Endodermal cell (in vitro differentiated cells): Measurements from ENCODE around the gene PDLIM5. TPM values are rescaled to one million over a fixed set of nuclear protein-coding genes. Genes with fewer than 3 reads are reported as not detected.

ENCODE experiments used
- DNase-seq: peaks from one replicate; pipeline ENCODE4 v3.0.0-alpha.2; 2017
- H3K27ac ChIP-seq: 2 replicates; pipeline ENCODE4 v1.5.1; 2013; ENCODE audit warnings: mild to moderate bottlenecking, low read depth, low read length, moderate library complexity
- H3K27me3 ChIP-seq: 2 replicates; pipeline ENCODE4 v1.6.1; 2013; ENCODE audit warnings: mild to moderate bottlenecking, low read length, moderate library complexity; ENCODE audit not compliant: insufficient read depth, control insufficient read depth, poor library complexity, severe bottlenecking
- H3K36me3 ChIP-seq: 2 replicates; pipeline ENCODE4 v1.7.0; 2013; ENCODE audit warnings: mild to moderate bottlenecking, low read length, moderate library complexity; ENCODE audit not compliant: control insufficient read depth, insufficient read depth
- H3K4me1 ChIP-seq: one replicate; pipeline ENCODE4 v1.7.0; 2013; ENCODE audit warnings: low read length; ENCODE audit not compliant: control insufficient read depth, insufficient read depth
- H3K4me3 ChIP-seq: 2 replicates; pipeline ENCODE4 v1.5.1; 2013; ENCODE audit warnings: mild to moderate bottlenecking, low read length, moderate library complexity
- H3K9ac ChIP-seq: 2 replicates; pipeline ENCODE4 v1.6.1; 2013; ENCODE audit warnings: mild to moderate bottlenecking, low read length, moderate library complexity; ENCODE audit not compliant: poor library complexity, severe bottlenecking; ENCODE audit errors: extremely low read depth
- H3K9me3 ChIP-seq: 2 replicates; pipeline ENCODE4 v1.6.1; 2013; ENCODE audit warnings: mild to moderate bottlenecking, low read length, moderate library complexity; ENCODE audit not compliant: control insufficient read depth
- H3K27ac Mint-ChIP-seq: 2 replicates; pipeline ENCODE4 v1.8.0; 2020; ENCODE audit warnings: mixed read lengths
- H3K27me3 Mint-ChIP-seq: 2 replicates; pipeline ENCODE4 v1.8.0; 2021; ENCODE audit warnings: mild to moderate bottlenecking, mixed read lengths; ENCODE audit not compliant: insufficient read depth
- H3K36me3 Mint-ChIP-seq: 2 replicates; pipeline ENCODE4 v1.8.0; 2020; ENCODE audit warnings: low read depth, mixed read lengths
- H3K4me1 Mint-ChIP-seq: 2 replicates; pipeline ENCODE4 v1.8.0; 2020; ENCODE audit warnings: mixed read lengths
- H3K4me3 Mint-ChIP-seq: 2 replicates; pipeline ENCODE4 v1.8.0; 2020; ENCODE audit warnings: mild to moderate bottlenecking, moderate library complexity, mixed read lengths
- H3K9me3 Mint-ChIP-seq: 2 replicates; pipeline ENCODE4 v1.8.0; 2020; ENCODE audit warnings: mild to moderate bottlenecking, mixed read lengths
- WGBS, 2 experiments: methylation state at CpG; one replicate each; pipeline versions ENCODE4 v1.1.5 to v1.1.7; 2013; ENCODE audit warnings: missing lambda C conversion rate in 2 of 2, mixed read lengths in 1 of 2; ENCODE audit not compliant: insufficient coverage in 1 of 2, insufficient read length in 1 of 2; 5-methylcytosine and 5-hydroxymethylcytosine counted together
- total RNA-seq, 2 donors: library from RNA; stranded (reverse); fragmentation: NEBNext Ultra II Directional in 1 of 2; extraction: Animal tissue kit (Norgen Biotek cat#: 25700) in 1 of 2; gene quantifications; 2 replicates in 1 of 2; 3 replicates in 1 of 2; pipeline ENCODE4 v1.2.1, GENCODE V29; 2021
- TF ChIP-seq, protein P1 (sequence below): fragments of 200-600 bp; sonication (generic); conservative IDR thresholded peaks from 2 replicates; pipeline ENCODE4 v1.5.0; 2021; ENCODE audit warnings: antibody characterized with exemption, mild to moderate bottlenecking

The PDLIM5 gene
- total RNA-seq, 2 donors from 2014 or later: 91.0 to 149 TPM

DNA sequence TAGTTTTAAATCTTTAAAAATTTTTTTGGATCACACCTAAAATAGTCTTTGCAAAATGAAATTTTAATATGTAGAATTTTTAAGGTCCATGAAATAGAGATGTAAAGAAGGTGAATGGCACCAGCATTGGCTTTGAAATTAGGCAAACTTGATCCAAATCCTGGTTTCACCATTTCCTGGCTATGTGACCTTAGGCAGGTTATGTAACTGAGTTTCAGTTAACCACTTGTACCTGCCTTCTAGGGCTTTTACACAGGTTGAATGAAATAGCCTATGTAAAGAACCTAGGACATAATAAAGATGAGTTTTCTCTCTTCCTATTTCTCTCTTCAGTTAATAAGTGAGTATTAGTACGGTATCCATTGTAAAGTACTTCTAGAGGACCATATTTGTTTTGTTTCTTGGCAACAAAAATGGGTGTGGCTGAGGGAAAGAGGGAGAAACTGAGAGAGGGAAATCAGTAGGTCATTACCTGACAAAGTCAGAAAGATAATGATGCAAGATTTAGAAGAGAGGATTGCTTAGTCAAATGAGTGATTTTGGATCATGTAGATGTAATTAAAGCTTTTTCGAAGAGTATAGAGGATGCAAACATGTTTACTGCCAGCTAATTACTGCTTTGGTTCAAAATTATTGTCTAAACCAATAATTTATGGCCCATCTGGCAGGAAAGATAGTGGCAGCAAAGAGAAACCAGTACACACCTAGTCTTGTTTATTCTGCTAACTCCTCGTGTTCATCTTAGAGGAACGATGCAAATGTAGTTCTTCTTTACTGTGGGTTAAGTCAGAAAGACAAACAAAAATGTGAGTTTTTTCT lies 81.9 kb downstream of the PDLIM5 start:
- peaks cover 35% of the 10 kb centered on the region for H3K4me1 Mint-ChIP-seq
- no peaks in the 10 kb centered on the region for H3K36me3 Mint-ChIP-seq
- H3K9ac ChIP-seq: no peak overlapping the region
- WGBS, 2 experiments: 93 to 100% methylated on average over 1 to 4 of the region's 4 CpGs
- H3K27me3 Mint-ChIP-seq: no peaks in the 10 kb centered on the region
- H3K4me1 ChIP-seq: peaks cover 14% of the 10 kb centered on the region
- no peaks in the 10 kb centered on the region for H3K9me3 ChIP-seq
- no peaks in the 10 kb centered on the region for H3K27me3 ChIP-seq
- H3K4me3 Mint-ChIP-seq: no peak overlapping the region
- H3K27ac ChIP-seq: no peak overlapping the region
- TF ChIP-seq, protein P1, sequence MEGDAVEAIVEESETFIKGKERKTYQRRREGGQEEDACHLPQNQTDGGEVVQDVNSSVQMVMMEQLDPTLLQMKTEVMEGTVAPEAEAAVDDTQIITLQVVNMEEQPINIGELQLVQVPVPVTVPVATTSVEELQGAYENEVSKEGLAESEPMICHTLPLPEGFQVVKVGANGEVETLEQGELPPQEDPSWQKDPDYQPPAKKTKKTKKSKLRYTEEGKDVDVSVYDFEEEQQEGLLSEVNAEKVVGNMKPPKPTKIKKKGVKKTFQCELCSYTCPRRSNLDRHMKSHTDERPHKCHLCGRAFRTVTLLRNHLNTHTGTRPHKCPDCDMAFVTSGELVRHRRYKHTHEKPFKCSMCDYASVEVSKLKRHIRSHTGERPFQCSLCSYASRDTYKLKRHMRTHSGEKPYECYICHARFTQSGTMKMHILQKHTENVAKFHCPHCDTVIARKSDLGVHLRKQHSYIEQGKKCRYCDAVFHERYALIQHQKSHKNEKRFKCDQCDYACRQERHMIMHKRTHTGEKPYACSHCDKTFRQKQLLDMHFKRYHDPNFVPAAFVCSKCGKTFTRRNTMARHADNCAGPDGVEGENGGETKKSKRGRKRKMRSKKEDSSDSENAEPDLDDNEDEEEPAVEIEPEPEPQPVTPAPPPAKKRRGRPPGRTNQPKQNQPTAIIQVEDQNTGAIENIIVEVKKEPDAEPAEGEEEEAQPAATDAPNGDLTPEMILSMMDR: no peak
- no peak overlapping the region for H3K27ac Mint-ChIP-seq
- DNase-seq: no peak
- peaks cover 8% of the 10 kb centered on the region for H3K36me3 ChIP-seq
- H3K9me3 Mint-ChIP-seq: no peaks in the 10 kb centered on the region
- H3K4me3 ChIP-seq: no peak overlapping the region

DNA sequence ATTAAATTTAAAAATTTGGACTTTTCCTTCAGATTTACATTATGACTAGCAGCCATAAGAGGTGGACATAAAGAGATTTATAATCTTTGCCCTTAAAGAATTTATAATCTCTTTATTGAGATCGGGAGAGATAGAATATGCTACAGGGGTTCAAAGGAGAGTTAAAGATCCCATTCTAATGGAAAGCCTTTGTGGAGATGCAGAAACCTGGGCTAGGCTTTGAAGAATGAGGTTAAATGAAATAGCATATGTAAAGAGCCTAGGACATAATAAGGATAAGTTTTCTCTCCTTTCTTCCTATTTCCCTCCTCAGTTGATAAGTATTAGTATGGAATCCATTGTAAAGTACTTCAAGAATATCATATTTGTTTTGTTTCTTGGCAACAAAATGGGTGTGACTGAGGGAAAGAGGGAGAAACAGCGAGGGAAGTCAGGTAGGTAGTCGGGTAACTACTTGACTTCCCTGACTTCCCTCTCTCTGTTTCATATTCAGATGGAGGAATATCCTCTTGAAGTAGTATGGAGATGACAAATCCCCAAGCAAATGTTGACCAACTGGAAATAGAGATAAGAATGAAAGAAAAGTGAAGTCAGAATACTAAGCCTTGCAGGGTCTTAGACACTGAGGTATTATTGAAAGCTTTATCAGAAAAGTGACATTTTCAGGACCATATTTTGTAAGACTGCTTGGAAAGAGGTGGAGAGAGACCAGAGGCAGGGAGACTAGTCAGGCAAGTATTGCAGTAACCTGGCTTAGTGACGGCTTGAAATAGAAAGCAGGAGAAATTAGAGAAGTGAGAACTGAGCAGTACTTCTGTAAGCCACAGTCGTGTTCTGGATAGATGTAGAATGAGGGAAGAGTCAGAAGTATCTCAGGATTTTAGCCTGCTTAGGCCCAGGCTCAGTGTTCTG lies 82.9 kb downstream of the PDLIM5 start:
- H3K4me1 ChIP-seq: peaks cover 14% of the 10 kb centered on the region
- Mint-ChIP-seq H3K27ac (no peak overlapping the region), H3K27me3 (no peaks in the 10 kb centered on the region), H3K36me3 (peaks cover 2% of the 10 kb centered on the region), H3K9me3 (no peaks in the 10 kb centered on the region), H3K4me1 (peaks cover 31% of the 10 kb centered on the region), H3K4me3 (no peak overlapping the region)
- H3K36me3 ChIP-seq: peaks cover 10% of the 10 kb centered on the region
- no peak overlapping the region for H3K9ac ChIP-seq
- TF ChIP-seq, protein P1: no peak
- peak; percentile 43 for DNase-seq
- H3K9me3 ChIP-seq: no peaks in the 10 kb centered on the region
- peak overlapping the region; percentile 10 for H3K27ac ChIP-seq
- WGBS, 2 experiments: 44 to 100% methylated on average over 1 to 5 of the region's 5 CpGs
- no peaks in the 10 kb centered on the region for H3K27me3 ChIP-seq
- H3K4me3 ChIP-seq: no peak overlapping the region

DNA sequence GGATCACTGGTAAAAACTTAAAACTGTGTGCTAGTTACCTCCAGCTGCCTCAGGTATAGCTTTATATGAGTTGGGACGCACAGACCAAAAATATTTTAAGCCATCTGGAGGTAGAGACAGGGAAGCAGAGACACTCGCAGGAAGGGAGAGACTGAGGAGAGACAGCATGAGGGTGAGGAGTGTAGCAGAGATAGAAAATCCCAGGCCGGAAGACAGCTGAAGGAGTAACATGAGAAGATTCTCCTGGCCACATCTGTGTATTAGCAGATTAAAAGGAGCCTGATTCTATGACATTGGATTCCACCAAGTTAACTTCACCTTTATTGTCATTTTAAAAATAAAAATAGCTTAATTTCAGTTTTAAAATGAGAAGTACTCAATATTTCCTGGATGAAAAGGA lies 84.3 kb downstream of the PDLIM5 start:
- no peak for DNase-seq
- H3K4me1 Mint-ChIP-seq: peaks cover 40% of the 10 kb centered on the region
- TF ChIP-seq, protein P1: no peak
- peak overlapping the region; percentile 16 for H3K4me3 ChIP-seq
- H3K9me3 Mint-ChIP-seq: no peaks in the 10 kb centered on the region
- H3K9me3 ChIP-seq: no peaks in the 10 kb centered on the region
- peaks cover 3% of the 10 kb centered on the region for H3K36me3 Mint-ChIP-seq
- H3K4me1 ChIP-seq: peaks cover 14% of the 10 kb centered on the region
- no peak overlapping the region for H3K4me3 Mint-ChIP-seq
- no peaks in the 10 kb centered on the region for H3K27me3 ChIP-seq
- WGBS, 2 experiments: 56 to 89% methylated on average over 3 of the region's 3 CpGs
- no peak overlapping the region for H3K27ac Mint-ChIP-seq
- no peak overlapping the region for H3K27ac ChIP-seq
- H3K9ac ChIP-seq: no peak overlapping the region
- peaks cover 5% of the 10 kb centered on the region for H3K36me3 ChIP-seq
- no peaks in the 10 kb centered on the region for H3K27me3 Mint-ChIP-seq
